ENCODE data around the gene MBP. TPM values are rescaled to one million over a fixed set of nuclear protein-coding genes. Genes with fewer than 3 reads are reported as not detected.
A peak's percentile ranks its signal among the peaks of the same experiment; 100 is the strongest.

MBP gene
- total and polyA plus RNA-seq, 2 of the 4 experiments (the other 2 are of a cell fraction), result 0.72 to 0.90 TPM

- dilution Hi-C loops (cut with HindIII; ENCODE audit: low sequenced_read_pairs, unreplicated experiment), result no loop called here
- TF ChIP-seq POLR2A (IDR thresholded peaks at IDR 0.05; ENCODE audit: low read depth, low read length), result no peak
- no peak for TF ChIP-seq RAD21 (IDR thresholded peaks at IDR 0.05; ENCODE audit: low read length)
- no peak for TF ChIP-seq CHD1 (IDR thresholded peaks at IDR 0.05; ENCODE audit: low read depth, low read length)
- TF ChIP-seq SMC3 (IDR thresholded peaks at IDR 0.05; ENCODE audit: low read depth, low read length), result no peak
- no peak for TF ChIP-seq ELK1 (IDR thresholded peaks at IDR 0.05; ENCODE audit: borderline replicate concordance, low read depth, low read length)
- TF ChIP-seq RCOR1 (IDR thresholded peaks at IDR 0.05; ENCODE audit: insufficient replicate concordance, low read length), result no peak
- TF ChIP-seq BHLHE40 (IDR thresholded peaks at IDR 0.05; ENCODE audit: low read depth, low read length), result no peak
- no peak for TF ChIP-seq MAFK (IDR thresholded peaks at IDR 0.05; ENCODE audit: low read depth, low read length)
- Histone ChIP-seq H3K4me1 (ENCODE audit: control insufficient read depth, insufficient read depth, low read length) (peaks cover 7% of the 10 kb centered on the region), H4K20me1 (ENCODE audit: insufficient read depth, low read length) (no peaks in the 10 kb centered on the region), H3K36me3 (ENCODE audit: control insufficient read depth, insufficient read depth, low read length) (peaks cover 30% of the 10 kb centered on the region), H2AK9ac (replicated peaks; ENCODE audit: low read depth, low read length, poor library complexity) (peak overlapping the region; percentile 9), H3K56ac (ENCODE audit: extremely low read depth, insufficient read depth, low read length) (no peak overlapping the region), H3K4ac (ENCODE audit: low read depth, low read length) (no peak overlapping the region), H4K5ac (ENCODE audit: low read depth, low read length) (no peak overlapping the region), H4K8ac (ENCODE audit: low read depth in 2 of 2, low read length in 2 of 2) (no peak overlapping the region), H3K4me3 (ENCODE audit: insufficient read depth, low read depth, low read length) (no peak overlapping the region), H3K27ac (ENCODE audit: insufficient read depth, low read length) (no peak overlapping the region), H2BK20ac (ENCODE audit: low read depth, low read length) (no peak overlapping the region), H3K27me3 (ENCODE audit: control insufficient read depth, insufficient read depth, low read length) (no peaks in the 10 kb centered on the region), H3K79me1 (ENCODE audit: low read depth in 1 of 2, low read length in 2 of 2) (peaks cover 0 to 5% of the 10 kb centered on the region in 2 experiments; a peak in 1 of 4 replicates), H2AK5ac (ENCODE audit: low read depth, low read length) (no peak overlapping the region), H3K9me1 (ENCODE audit: insufficient read depth, low read length) (peaks cover 3% of the 10 kb centered on the region; the same call in 1 of the 2 replicates), H4K91ac (ENCODE audit: insufficient read depth, low read depth, low read length) (no peak overlapping the region), H3K18ac (ENCODE audit: low read depth, low read length) (no peak overlapping the region), H3K14ac (replicated peaks; ENCODE audit: low read depth, low read length) (no peak overlapping the region), H2AFZ (replicated peaks; ENCODE audit: low read length, poor library complexity) (peak overlapping the region; percentile 34), H3K4me2 (ENCODE audit: low read depth, low read length) (no peak overlapping the region), H3K9ac (ENCODE audit: low read depth, low read length) (no peak overlapping the region), H2BK120ac (ENCODE audit: low read depth, low read length) (no peak overlapping the region), H3K23ac (ENCODE audit: low read depth, low read length) (no peak overlapping the region), H2BK15ac (ENCODE audit: low read depth, low read length) (no peak overlapping the region), H3K9me3 (ENCODE audit: control insufficient read depth, insufficient read depth, low read length) (no peaks in the 10 kb centered on the region), H2BK5ac (ENCODE audit: low read depth, low read length, poor library complexity, severe bottlenecking) (no peak overlapping the region)
- intact Hi-C loops (cut with micrococcal nuclease), result no loop called here
- POLR2A ChIA-PET (ENCODE audit: unreplicated experiment), result no interaction called here
- CTCF ChIA-PET, result no interaction called here
- DNase-seq (no peak), ATAC-seq (ENCODE audit: low read depth) (no peak)
- BruUV-seq (replicated peaks), result no TSS peak
- in situ Hi-C loops (cut with MboI; ENCODE audit: low sequenced_read_pairs), result no loop called here
- WGBS, 2 experiments (ENCODE audit: extremely low coverage in 2 of 2, insufficient read length in 1 of 2), result 98% methylated on average over 8 of the region's 11 CpGs; no CpG with 5 or more reads in 1 of the 2 experiments
These were observed 195.7 kb downstream of the MBP start for GRCh38 chr18:76936877-76937276.

Data from IMR-90 (cell line).